ENCODE data around the gene SAMD4B.
"Not testable (repeated sequence)": the region's sequence is repeated elsewhere in the genome, so short reads cannot be mapped to it uniquely, and the experiment has no call there.

SAMD4B gene

DNA sequence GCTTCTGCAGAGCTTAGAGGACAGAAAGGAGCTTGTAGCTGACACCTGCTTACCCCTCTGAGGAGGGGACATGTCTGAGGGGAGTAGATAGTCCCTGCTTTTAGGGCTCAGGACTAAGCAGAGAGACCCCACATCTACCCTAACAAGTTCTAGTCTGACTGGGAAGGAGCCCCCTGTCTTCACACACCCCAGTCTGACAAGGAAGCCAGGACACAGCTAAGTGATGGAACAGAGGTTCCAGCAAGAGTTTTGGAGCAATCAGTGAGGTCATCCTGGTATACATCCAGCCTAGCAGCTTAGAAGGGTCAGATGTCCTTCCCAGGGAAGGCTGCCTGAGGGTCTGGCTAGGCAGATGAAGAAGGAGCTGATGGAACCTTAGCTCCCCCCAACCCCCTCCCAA, 33.7 kb downstream of the SAMD4B start:
- H3K4me1 ChIP-seq (ENCODE audit: insufficient read depth, insufficient read length), result no peaks in the 10 kb centered on the region
- H3K9ac ChIP-seq (ENCODE audit: insufficient read length, low read depth), result no peak overlapping the region
- H3K27me3 ChIP-seq (ENCODE audit: insufficient read depth, insufficient read length), result no peaks in the 10 kb centered on the region
- DNase-seq (ENCODE audit: low read depth, low spot score), result no peak
- H3K9me3 ChIP-seq (ENCODE audit: insufficient read depth, low read length), result no peaks in the 10 kb centered on the region
- TF ChIP-seq ZNF274 (IDR thresholded peaks at IDR 0.05; ENCODE audit: low read depth, low read length) (no peak), SUZ12 (IDR thresholded peaks at IDR 0.05; ENCODE audit: extremely low read depth, insufficient read depth, insufficient read length) (no peak), YY1 (IDR thresholded peaks at IDR 0.05; ENCODE audit: insufficient read depth, insufficient read length) (no peak)
- no peak overlapping the region for H3K4me3 ChIP-seq (ENCODE audit: insufficient read length, low read depth)
- peaks cover 90% of the 10 kb centered on the region for H3K36me3 ChIP-seq (ENCODE audit: insufficient read depth, insufficient read length, low read length)

DNA sequence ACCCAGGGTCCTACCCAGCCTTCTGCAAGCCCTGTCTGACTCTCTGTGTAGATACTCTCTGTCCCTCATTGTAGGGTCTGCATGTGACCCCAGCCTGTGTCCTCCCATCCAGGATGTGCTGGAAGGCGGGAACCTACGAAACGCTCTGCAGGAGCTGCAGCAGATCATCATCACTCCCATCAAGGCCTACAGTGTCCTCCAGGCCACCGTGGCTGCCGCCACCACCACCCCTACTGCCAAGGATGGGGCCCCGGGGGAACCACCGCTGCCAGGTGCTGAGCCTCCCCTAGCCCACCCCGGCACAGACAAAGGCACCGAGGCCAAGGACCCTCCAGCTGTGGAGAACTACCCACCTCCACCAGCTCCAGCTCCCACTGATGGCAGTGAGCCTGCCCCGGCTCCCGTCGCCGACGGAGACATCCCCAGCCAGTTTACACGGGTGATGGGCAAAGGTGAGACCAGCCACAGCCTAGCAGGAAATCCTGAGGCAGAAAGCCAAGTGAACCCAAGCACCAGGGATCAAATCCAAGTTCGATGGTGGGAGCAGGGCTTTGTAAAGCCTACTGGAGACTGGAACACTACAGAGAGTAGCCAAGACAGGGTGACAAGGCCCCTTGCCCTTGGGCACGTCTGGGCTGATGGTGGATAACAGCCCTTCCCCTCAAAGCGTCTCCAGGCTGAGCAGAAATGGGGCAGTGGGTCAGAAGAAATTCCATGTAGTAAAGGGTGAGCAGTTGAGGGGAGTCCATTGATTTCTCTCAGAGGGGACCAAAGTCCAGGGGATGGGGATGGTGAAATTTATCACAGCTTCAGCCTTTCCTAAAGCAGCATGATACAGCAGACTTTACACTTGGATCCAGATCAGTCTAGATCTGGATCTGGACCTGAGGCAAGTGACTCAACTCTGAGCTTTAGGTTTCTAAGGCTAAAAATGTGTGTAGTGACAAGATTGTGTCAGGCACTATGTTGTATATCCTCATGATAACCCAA, 35.4 kb downstream of the SAMD4B start:
- no peak for DNase-seq (ENCODE audit: low read depth, low spot score)
- no peaks in the 10 kb centered on the region for H3K4me1 ChIP-seq (ENCODE audit: insufficient read depth, insufficient read length)
- H3K9ac ChIP-seq (ENCODE audit: insufficient read length, low read depth), result no peak overlapping the region
- H3K36me3 ChIP-seq (ENCODE audit: insufficient read depth, insufficient read length, low read length), result peaks cover 87% of the 10 kb centered on the region
- no peak overlapping the region for H3K4me3 ChIP-seq (ENCODE audit: insufficient read length, low read depth)
- no peaks in the 10 kb centered on the region for H3K27me3 ChIP-seq (ENCODE audit: insufficient read depth, insufficient read length)
- H3K9me3 ChIP-seq (ENCODE audit: insufficient read depth, low read length), result no peaks in the 10 kb centered on the region
- TF ChIP-seq YY1 (IDR thresholded peaks at IDR 0.05; ENCODE audit: insufficient read depth, insufficient read length), result no peak
- TF ChIP-seq SUZ12 (IDR thresholded peaks at IDR 0.05; ENCODE audit: extremely low read depth, insufficient read depth, insufficient read length), result no peak
- TF ChIP-seq ZNF274 (IDR thresholded peaks at IDR 0.05; ENCODE audit: low read depth, low read length), result no peak

DNA sequence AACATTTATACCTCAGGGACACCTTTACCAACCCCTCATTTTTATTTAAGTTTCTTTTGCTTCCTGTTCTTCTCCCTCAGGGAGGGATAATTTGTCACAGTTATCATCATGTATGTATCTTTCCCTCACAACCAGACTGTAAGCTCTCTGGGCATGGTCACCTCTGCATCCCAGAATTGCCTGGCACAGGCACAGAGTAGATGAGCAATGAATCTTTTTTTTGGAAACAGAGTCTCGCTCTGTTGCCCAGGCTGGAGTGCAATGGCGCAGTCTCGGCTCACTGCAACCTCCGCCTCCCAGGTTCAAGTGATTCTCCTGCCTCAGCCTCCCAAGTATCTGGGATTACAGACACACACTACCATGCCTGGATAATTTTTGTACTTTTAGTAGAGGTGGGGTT, 37.1 kb downstream of the SAMD4B start:
- peaks cover 89% of the 10 kb centered on the region for H3K36me3 ChIP-seq (ENCODE audit: insufficient read depth, insufficient read length, low read length)
- DNase-seq (ENCODE audit: low read depth, low spot score); H3K4me1 ChIP-seq (ENCODE audit: insufficient read depth, insufficient read length): not testable (repeated sequence)

DNA sequence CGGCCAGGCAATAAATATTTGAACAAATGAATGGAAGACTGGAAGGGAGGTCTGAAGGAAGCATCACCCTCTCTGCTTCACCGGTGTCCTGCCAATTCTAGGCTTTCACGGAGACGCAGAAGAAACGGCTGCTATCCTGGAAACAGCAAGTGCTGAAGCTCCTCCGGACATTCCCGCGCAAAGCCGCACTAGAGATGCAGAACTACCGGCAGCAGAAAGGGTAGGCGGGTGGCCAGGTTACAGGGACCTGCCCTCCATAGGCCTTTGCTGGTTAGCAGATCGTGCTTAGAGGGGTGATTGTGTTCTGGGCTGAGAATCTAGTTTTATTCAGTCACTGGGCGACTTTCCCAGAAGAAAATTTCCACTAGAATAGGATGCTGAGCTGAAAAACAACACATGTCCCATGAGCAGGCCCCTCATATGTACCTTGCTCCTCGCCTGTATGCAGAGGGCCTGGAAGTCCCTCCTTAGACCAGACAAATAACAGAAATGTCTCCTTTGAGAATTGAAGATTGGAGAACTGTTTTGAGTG, 37.7 kb downstream of the SAMD4B start:
- H3K9me3 ChIP-seq (ENCODE audit: insufficient read depth, low read length), result no peaks in the 10 kb centered on the region
- no peak overlapping the region for H3K9ac ChIP-seq (ENCODE audit: insufficient read length, low read depth)
- TF ChIP-seq ZNF274 (IDR thresholded peaks at IDR 0.05; ENCODE audit: low read depth, low read length), result no peak
- TF ChIP-seq SUZ12 (IDR thresholded peaks at IDR 0.05; ENCODE audit: extremely low read depth, insufficient read depth, insufficient read length), result no peak
- TF ChIP-seq YY1 (IDR thresholded peaks at IDR 0.05; ENCODE audit: insufficient read depth, insufficient read length), result no peak
- no peak for DNase-seq (ENCODE audit: low read depth, low spot score)
- peaks cover 87% of the 10 kb centered on the region for H3K36me3 ChIP-seq (ENCODE audit: insufficient read depth, insufficient read length, low read length)
- no peak overlapping the region for H3K4me3 ChIP-seq (ENCODE audit: insufficient read length, low read depth)
- H3K4me1 ChIP-seq (ENCODE audit: insufficient read depth, insufficient read length), result no peaks in the 10 kb centered on the region
- H3K27me3 ChIP-seq (ENCODE audit: insufficient read depth, insufficient read length), result no peaks in the 10 kb centered on the region

More for the DNA sequence above, 37.1 kb downstream of the SAMD4B start:
- not testable (repeated sequence) for H3K4me3 ChIP-seq (ENCODE audit: insufficient read length, low read depth); H3K27me3 ChIP-seq (ENCODE audit: insufficient read depth, insufficient read length); H3K9me3 ChIP-seq (ENCODE audit: insufficient read depth, low read length); H3K9ac ChIP-seq (ENCODE audit: insufficient read length, low read depth)

DNA sequence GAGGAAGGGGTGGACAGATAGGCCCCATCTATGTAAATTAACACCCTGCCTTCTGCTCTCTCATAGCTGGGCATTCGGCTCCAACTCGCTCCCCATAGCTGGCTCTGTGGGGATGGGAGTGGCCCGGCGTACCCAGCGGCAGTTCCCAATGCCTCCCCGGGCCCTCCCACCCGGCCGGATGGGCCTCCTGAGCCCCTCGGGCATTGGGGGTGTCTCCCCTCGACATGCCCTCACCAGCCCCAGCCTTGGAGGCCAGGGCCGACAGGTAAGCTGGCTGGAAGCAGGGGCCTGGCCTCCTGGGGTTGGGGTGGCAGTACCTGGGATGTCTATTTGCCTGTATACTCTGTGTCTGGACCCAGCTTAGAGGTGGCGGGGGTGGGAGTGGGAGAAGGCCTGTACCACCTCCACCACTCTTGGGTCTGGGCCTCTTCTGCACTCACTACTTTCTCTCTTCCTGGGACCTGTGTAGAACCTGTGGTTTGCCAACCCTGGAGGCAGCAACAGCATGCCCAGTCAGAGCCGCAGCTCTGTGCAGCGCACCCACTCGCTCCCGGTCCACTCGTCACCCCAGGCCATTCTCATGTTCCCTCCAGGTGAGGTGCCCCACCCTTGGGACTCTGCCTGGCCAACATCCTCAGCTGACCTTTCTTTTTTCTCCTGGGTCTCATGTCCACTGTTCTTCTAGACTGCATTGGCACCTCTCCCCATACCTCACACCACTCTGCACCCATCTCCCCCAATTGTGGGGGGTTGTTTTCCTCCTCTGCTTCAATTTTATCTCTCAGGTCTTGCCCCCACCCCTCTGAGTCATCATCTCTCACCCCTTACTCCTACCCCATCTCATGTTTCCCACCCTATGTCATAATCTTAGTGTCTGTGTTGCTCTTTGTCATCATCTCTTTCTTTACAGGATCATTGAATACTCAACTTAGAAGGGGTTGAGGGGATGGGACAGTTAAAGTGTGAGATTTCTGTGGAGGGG, 38.6 kb downstream of the SAMD4B start:
- Histone ChIP-seq H3K9ac (ENCODE audit: insufficient read length, low read depth) (no peak overlapping the region), H3K4me3 (ENCODE audit: insufficient read length, low read depth) (no peak overlapping the region), H3K4me1 (ENCODE audit: insufficient read depth, insufficient read length) (peaks cover 3% of the 10 kb centered on the region), H3K27me3 (ENCODE audit: insufficient read depth, insufficient read length) (no peaks in the 10 kb centered on the region), H3K9me3 (ENCODE audit: insufficient read depth, low read length) (no peaks in the 10 kb centered on the region), H3K36me3 (ENCODE audit: insufficient read depth, insufficient read length, low read length) (peaks cover 86% of the 10 kb centered on the region)
- DNase-seq (ENCODE audit: low read depth, low spot score), result no peak
- TF ChIP-seq SUZ12 (IDR thresholded peaks at IDR 0.05; ENCODE audit: extremely low read depth, insufficient read depth, insufficient read length) (no peak), YY1 (IDR thresholded peaks at IDR 0.05; ENCODE audit: insufficient read depth, insufficient read length) (no peak), ZNF274 (IDR thresholded peaks at IDR 0.05; ENCODE audit: low read depth, low read length) (no peak)

DNA sequence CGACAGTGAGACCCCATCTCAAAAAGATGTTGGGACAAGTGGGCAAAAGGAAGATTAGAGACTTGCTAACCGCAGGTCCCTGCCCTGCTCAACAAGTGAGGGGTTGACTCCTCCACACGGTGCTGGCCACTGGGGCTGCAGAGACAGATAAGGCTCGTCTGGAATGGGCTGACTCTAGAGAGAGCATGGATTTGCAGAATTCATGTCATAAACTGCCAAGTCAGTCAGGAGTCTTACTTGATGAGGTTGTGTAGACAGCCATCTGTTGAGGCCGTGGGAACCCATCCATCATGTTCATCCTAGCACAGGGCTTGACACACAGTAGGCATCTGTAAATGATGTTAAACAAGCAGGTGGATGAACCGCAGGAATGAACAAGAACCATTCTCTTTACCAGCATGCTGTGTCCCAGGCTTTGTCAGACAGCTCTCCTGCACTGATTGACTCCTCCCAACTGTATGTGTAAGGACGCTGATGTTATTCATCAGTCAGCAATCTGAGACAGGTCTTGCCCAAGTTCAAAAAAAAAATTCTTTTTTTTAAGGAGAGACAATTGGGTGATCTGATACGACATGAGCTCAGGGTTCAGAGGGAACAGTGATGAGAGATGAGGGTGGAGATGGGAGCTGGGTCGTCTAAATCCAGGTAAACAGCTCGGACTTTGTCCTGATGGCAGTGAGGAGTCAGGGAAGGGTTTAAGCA, 39.8 kb downstream of the SAMD4B start:
- Histone ChIP-seq H3K4me1 (ENCODE audit: insufficient read depth, insufficient read length) (peaks cover 3% of the 10 kb centered on the region), H3K4me3 (ENCODE audit: insufficient read length, low read depth) (no peak overlapping the region), H3K27me3 (ENCODE audit: insufficient read depth, insufficient read length) (no peaks in the 10 kb centered on the region), H3K9ac (ENCODE audit: insufficient read length, low read depth) (no peak overlapping the region), H3K36me3 (ENCODE audit: insufficient read depth, insufficient read length, low read length) (peaks cover 86% of the 10 kb centered on the region), H3K9me3 (ENCODE audit: insufficient read depth, low read length) (no peaks in the 10 kb centered on the region)
- no peak for DNase-seq (ENCODE audit: low read depth, low spot score)
- TF ChIP-seq SUZ12 (IDR thresholded peaks at IDR 0.05; ENCODE audit: extremely low read depth, insufficient read depth, insufficient read length) (no peak), ZNF274 (IDR thresholded peaks at IDR 0.05; ENCODE audit: low read depth, low read length) (no peak), YY1 (IDR thresholded peaks at IDR 0.05; ENCODE audit: insufficient read depth, insufficient read length) (no peak)

Measured in NT2/D1 (cell line).